NCI-H2081 treated with DMSO at 0.1 percent for 48 hours (cell line): ENCODE data around the gene PRF1.

Source experiments
- DNase-seq: peaks from one replicate; lab custom pipeline; 2025; lab: John Stamatoyannopoulos, UW

The PRF1 gene

DNA sequence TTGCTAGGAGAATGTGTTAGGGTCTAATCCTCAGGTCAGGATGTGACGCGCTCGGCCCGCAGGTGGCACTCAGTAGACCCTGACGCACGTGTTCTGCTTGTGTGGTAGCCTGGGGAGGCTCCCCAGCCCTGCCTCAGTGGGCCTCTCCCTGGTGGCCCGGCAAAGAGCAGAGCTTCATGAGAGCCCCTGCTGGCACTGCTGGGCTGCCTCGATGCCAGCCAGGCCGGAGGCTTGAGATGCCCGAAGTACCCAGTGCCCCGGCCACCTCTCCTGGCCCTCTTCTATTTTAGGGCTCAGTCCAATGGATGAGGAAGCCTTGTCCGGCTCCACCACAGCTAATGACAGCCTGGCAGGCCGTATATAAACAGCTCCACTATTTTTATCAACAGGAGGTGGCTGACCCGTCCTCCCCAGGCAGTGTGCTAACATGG, 42.0 kb downstream of the PRF1 start:
- no peak for DNase-seq

- DNase-seq, result no peak
Observed at GRCh38 chr10:70559861-70560260, 42.7 kb downstream of the PRF1 start.

GRCh38 chr10:70558871-70559810, 43.4 kb downstream of the PRF1 start:
- DNase-seq, result no peak

DNA sequence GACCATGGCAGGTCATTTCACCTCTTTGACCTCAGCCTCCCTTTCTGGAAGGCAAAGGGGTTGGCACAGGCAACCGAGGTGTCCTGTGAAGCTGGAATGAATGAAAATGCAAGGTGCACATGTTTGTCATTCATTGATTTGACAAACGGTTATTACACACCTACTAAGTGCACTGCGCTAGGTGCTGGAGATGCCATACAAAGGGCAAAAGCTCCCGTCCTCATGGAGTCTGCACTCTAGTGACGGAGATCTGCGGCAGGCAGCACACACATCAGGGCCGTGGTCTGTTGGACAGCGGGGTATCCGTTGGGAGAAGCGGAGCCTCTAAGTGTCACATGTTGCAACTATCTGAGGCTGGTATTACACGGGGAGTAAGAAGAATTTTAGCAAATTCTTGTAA, 44.2 kb downstream of the PRF1 start:
- DNase-seq, result no peak

DNA sequence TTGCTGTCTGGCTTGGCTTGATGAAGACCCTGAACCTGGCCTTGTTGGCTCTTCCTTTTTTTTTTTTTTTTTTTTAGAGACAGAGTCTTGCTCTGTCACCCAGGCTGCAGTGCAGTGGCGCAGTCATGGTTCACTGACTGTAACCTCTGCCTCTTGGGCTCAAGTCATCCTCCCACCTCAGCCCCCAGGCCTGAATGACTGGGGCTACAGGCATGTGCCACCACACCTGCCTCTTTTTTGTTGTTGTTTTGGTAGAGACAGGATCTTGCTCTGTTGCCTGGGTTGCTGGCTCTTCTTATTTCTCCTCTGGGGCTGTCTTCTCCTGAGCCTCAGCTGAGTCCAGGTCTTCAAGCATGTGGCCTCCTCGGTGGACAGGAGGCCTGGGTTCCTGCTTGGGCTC, 44.7 kb downstream of the PRF1 start:
- no peak for DNase-seq

GRCh38 chr10:70557086-70557845, 45.3 kb downstream of the PRF1 start:
- no peak for DNase-seq

DNA sequence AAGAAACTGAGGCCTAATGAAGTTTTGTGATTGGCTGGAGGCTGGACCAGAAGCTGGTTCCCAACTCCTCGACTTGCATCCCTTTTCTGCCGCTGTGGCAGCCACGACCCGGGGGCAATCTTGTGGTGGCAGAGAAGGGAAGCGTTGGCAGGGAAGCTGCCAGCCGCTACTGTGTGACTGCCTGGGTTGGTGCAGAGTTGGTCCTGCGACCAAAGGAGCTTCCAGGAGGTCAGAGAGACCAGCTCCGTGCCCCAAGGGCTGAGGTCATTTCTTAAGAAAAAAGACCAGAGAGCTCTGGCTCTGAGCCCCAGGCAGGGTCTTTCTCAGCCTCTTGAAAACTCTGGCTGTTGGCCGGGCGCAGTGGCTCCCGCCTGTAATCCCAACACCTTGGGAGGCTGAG, 47.2 kb downstream of the PRF1 start:
- DNase-seq, result no peak

DNA sequence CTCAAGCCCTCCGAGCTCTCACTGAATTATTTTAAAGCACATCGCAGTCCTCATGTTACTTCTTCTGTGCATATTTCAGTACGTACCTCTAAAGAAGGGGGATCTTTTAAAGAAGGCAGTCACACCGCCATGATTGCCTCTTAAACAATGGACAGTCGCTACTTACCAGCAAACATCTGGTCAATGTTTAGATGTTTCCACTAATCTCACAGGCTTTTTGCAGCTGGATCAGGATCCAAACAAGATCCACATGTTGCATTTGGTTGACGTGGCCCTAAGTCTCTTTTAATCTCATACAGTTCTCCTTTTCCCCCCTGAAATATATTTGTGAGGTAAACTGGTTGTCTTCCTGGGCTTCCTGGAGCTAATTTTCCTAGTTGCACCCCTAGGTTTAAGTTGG, 50.0 kb downstream of the PRF1 start:
- DNase-seq, result no peak

- no peak for DNase-seq
Observed at GRCh38 chr10:70551971-70552422, 50.5 kb downstream of the PRF1 start.

DNA sequence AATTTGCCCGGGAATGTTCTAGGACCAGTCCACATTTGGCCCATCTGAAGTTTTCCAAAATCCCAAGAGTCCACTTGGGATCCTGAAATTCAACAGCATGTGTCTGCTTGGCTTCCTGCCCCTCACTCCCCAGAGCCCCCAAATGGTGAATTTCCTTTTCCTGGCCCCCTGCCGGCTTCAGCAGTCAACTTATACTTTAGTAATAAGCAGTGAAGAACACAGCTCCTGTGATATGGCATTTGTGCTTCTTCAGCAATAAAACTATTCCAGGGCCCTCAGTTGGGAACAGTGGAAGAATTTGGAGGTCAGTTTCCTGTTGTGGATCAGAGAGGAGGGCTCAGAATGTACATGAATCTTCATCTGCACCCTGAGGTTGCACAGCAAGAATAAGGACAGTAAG, 51.1 kb downstream of the PRF1 start:
- DNase-seq, result no peak

- DNase-seq, result no peak
Observed at GRCh38 chr10:70550459-70550858, 52.1 kb downstream of the PRF1 start.

GRCh38 chr10:70549962-70550458, 52.5 kb downstream of the PRF1 start:
- DNase-seq, result no peak

- DNase-seq, result no peak
Observed at GRCh38 chr10:70549351-70549961, 53.1 kb downstream of the PRF1 start.
